GM21390 (cell line): ENCODE measurements around the gene GP9.

ENCODE experiments used
- ATAC-seq: cut with Tn5 transposase; IDR thresholded peaks from one replicate; pipeline ENCODE4 v1.9.1; 2021; ENCODE audit not compliant: unreplicated experiment

Gene GP9

GRCh38 chr3:129060276-129061022, at the start of gene GP9:
Gene GP9 (plus strand): TSS chr3:129060779. CDS start chr3:129061740, 961 bp downstream.
- ATAC-seq: no peak

GRCh38 chr3:129013491-129013891, 47.1 kb upstream of the GP9 start:
- no peak for ATAC-seq

DNA sequence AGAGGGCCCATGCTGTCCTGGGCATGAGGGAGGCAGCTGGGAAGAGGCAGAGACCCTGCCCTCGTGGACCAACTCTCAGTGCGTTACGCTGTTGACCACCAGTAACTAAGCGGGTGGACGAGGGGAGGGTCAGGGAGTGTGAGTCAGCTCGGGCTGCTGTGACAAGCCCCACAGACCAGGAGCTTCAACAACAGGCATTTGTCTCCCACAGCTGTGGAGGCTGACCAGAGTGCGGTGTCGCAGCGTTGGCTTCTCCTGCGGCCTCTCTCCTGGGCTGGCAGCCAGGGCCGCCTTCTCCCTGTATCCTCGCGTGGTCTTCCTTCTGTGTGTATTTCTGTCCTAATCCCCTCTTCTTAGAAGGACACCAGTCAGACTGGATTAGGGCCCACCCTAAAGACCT, 46.4 kb upstream of the GP9 start:
- no peak for ATAC-seq

DNA sequence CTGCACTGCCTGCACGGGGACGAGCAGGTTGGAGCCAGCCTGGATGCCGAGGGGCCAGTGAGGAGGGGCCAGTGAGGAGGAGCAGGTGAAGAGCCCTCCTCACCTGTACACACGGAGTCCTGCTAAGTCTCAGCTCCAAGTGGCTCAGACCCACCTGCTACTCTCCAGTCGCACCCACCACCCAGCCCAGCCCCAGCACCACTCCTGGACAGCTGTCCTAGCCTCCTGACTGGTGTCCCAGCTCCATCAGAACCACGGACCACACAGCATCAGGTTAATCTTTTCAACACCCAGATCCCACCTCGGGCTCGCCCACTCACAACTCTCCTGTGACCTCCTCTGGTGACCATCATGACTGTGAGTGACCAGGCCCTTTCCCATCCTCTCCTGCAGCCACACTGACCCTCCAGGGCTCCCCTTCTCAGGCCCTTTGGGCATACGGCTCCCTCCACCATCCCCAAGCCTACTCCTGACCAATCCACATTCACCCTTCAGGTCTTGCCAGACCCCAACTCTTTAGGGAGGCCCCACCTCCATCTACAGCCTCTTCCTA, 45.7 kb upstream of the GP9 start:
- ATAC-seq: no peak

DNA sequence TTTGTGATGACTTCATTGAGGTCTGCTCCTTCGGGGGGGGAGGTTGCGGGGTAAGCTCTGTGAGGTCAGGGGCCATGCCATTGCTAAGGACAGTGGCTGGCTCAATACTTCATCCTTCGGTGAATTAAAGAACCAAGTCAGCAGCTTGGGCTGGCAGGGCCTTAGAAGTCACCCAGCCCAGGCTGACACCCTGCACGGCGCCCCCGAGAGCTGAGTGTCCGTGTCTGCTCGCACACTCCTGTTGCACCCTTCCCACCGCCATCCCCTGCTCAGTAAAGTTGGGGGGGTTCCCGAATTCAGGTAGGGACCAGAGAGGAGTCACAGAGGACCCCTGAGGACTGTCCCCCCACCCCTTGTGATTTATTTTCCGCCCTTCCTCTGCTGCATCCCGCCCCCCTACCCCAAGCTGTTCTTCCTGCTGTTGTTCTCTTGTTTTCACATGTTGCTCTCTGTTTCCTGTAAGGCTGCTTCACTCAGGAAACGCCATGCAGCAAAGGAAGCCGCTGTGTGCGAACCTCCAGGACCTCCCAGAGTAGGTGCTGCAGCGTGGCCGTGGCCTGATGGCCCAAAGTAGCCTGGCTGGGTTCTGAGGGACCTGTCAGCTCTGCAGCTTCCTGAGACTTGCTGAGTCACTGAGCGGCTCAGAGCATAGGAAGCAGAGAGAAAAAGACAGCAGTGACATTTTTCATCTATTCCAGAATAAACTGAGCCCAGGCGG, 45.0 kb upstream of the GP9 start:
- no peak for ATAC-seq

GRCh38 chr3:129016356-129016719, 44.2 kb upstream of the GP9 start:
- no peak for ATAC-seq

DNA sequence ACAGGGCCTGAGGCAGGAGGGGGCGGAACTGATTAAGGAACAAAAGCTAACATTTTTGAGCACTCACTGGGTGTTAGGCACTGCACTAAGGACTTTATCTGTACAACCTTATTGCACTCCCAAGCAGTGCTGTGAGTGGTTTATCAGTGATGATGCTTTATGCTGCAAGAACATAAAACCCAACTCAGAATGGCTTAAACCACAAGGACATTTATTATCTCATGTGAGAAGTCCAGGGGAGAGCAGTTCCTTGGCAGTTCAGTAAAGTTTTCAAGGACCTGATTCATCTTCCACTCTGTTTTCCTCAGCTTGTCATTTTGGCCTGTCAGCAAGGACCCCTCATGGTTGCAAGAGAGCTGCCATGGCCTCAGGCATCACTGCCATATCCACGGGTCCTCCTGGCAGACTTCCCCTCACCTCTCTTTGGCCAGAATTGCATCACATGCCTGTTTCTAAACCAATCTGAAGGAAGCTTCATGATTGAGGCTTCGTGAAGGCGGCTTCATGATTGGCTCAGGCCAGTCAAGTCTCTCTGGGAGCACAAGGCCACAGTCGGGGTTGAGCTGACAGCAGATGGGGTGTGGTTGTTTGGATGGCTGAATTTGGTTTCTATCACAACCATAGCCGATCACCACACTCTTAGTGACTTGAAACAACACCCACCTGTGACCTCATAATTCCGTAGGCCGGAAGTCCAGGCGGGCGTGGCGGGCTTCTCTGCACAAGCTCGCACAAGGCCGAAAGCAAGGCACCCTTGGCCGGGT, 43.7 kb upstream of the GP9 start:
- no peak for ATAC-seq

- no peak for ATAC-seq
Measured at GRCh38 chr3:129017484-129017899, 43.1 kb upstream of the GP9 start.

DNA sequence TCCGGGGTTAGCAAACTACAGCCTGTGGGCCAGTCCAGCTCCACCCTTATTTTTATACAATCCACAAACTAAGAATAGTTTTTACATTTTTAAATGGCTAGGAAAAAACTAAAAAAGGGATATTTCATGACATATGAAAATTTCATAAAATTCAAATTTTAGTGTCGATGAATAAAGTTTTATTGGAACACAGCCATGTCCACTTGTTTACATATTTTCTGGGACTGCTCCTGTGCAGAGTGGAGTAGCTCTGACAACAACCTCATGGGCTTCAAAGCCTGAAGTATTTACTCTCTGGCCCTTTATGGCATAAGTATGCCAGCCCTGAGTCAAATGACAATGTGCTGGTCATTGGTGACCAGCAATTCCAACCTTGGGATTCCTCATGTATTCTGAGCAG, 42.3 kb upstream of the GP9 start:
- no peak for ATAC-seq

GRCh38 chr3:129018751-129019150, 41.8 kb upstream of the GP9 start:
- ATAC-seq: no peak

- no peak for ATAC-seq
Measured at GRCh38 chr3:129019266-129019665, 41.3 kb upstream of the GP9 start.

- no peak for ATAC-seq
Measured at GRCh38 chr3:129020691-129021090, 39.9 kb upstream of the GP9 start.

DNA sequence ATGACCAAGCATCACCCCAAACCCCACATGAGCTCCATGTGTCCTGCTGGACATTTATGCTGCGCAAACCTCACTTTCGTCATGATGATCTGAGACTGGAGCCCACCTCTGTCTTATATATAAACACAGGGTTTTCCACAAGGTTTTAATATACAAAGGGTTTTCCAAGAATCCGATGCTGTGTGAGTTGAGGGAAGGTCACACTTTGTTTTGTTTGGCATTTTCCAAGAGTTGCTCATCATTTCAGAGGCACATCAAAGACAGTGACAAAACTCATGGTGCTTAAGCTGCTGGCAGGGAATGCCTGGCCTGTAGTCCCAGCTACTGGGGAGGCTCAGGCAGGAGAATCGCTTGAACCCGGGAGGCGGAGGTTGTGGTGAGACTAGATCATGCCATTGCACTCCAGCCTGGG, 39.4 kb upstream of the GP9 start:
- ATAC-seq: no peak

GRCh38 chr3:129022114-129023007, 38.2 kb upstream of the GP9 start:
- ATAC-seq: no peak

DNA sequence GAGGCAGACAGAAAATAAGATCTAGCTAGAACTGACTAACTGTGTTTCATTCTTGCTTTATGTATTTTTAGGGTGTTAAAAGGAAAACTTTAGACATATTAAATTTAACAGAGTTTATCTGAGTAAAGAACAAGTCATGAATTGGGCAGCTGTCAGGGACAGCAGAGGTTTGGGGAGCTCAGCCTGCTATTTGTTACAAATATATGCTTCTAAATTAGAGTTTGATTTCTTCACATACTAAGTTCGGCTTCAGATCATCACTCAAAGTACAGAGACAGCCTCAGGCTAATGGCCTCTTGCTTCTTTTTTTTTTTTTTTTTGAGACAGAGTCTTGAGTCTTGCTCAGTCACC, 37.6 kb upstream of the GP9 start:
- ATAC-seq: no peak

DNA sequence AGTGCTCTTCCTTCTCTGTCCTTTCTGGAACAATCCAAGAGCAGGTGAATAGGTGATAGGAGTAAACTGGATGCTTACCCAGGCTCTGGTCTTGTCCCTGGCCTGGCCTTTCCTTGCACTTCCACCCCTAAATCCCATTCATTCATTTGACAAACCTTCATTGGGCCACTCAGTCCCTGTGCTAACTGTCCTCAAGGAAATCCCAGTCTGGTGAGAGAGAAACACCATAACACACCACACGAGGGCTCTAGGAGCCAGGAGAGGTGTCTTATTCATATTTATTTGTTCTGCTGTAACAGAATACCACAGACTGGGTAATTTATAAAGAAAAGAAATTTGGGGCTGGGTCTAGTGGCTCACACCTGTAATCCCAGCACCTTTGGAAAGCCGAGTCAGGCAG, 36.7 kb upstream of the GP9 start:
- no peak for ATAC-seq

- no peak for ATAC-seq
Measured at GRCh38 chr3:129025108-129025507, 35.5 kb upstream of the GP9 start.

DNA sequence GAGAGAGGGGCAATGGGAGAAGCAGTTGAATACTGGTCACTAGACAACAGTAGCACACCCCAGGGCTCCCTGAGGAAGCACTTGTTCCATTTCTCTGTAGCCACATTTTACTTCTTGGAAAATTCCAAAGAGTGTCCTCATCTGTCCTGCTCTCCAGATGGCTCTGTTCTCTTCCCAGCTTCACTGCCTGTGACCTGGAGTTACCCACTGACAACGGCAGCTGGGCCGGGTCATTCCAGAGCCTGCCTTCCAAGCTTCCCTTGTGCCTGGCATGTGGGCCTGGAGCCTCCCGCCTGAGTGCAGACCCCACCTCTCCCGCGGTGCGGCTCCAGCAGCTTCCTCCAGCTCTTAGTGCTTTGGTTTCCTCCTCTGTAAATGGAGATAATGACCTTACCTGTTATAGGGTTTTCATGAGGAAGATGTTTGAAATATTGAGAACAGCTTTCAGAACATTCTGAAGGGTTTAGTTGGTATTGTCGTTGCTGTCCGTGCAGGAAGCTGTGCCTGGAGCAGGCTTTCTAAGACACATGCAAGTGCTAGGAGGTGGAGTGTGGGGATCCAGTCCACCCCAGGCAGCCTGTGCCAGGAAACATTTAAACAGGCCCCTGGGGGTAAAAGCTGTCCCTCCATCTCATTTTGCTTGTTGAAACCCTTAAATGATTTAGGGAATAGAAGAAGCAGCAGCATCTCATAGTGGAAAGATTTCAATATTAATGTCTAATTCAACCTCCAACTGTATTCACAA, 34.7 kb upstream of the GP9 start:
- ATAC-seq: no peak

- peak; percentile 99 for ATAC-seq
Measured at GRCh38 chr3:129026728-129027543, 33.6 kb upstream of the GP9 start.
